Endothelial cell of umbilical vein (primary cell): ENCODE measurements around the gene TMEFF1. TPM values are rescaled to one million over a fixed set of nuclear protein-coding genes. Genes with fewer than 3 reads are reported as not detected.

ENCODE experiments used
- BruUV-seq: library from RNA; stranded (reverse); fragments of 400-500 nt; replicated peaks from 2 replicates; lab custom pipeline; 2021; lab: Mats Ljungman, UMichigan
- CTCF ChIA-PET: fragments of 300-600, 350-600 bp; sonication (Branson Sonifier 250); formaldehyde crosslinking; loops from one replicate; lab custom pipeline; 2021; ENCODE audit warnings: antibody characterized with exemption, inconsistent platforms; lab: Charles Lee
- POLR2A ChIA-PET: fragments of 300-600, 350-600 bp; sonication (Branson Sonifier 250); formaldehyde crosslinking; loops from one replicate; lab custom pipeline; 2021; ENCODE audit warnings: antibody characterized with exemption, inconsistent platforms; lab: Charles Lee
- DNase-seq: peaks from one replicate; pipeline ENCODE4 v3.0.0-alpha.2; 2011; ENCODE audit warnings: low read depth, low spot score
- FAIRE-seq: peaks from 2 replicates; lab custom pipeline; 2011; peaks lifted over from hg19 to GRCh38; lab: Jason Lieb, UNC
- H2AFZ ChIP-seq: 2 replicates; pipeline ENCODE4 v1.6.0; 2012; ENCODE audit warnings: low read depth, low read length, control low read depth, inconsistent platforms
- H3K27ac ChIP-seq: 2 replicates; pipeline ENCODE4 v1.5.1; 2011; ENCODE audit warnings: low read depth, mild to moderate bottlenecking, control low read depth, low read length, moderate library complexity; ENCODE audit not compliant: insufficient read depth
- H3K27me3 ChIP-seq, 2 experiments: 2 replicates each; pipeline versions ENCODE4 v1.6.0 to v1.6.1; 2011; ENCODE audit warnings: low read length in 2 of 2, mixed read lengths in 1 of 2; ENCODE audit not compliant: control insufficient read depth in 2 of 2, insufficient read depth in 2 of 2
- H3K36me3 ChIP-seq, 2 experiments: 2 replicates in 1 of 2; 3 replicates in 1 of 2; pipeline ENCODE4 v1.5.1; 2011; ENCODE audit warnings: low read length in 2 of 2, mild to moderate bottlenecking in 1 of 2, moderate library complexity in 1 of 2; ENCODE audit not compliant: control insufficient read depth in 2 of 2, insufficient read depth in 2 of 2; ENCODE audit errors: extremely low read depth in 1 of 2
- H3K4me1 ChIP-seq: 3 replicates; pipeline ENCODE4 v1.5.1; 2011; ENCODE audit warnings: mild to moderate bottlenecking, low read length; ENCODE audit not compliant: control insufficient read depth, insufficient read depth; ENCODE audit errors: extremely low read depth
- H3K4me2 ChIP-seq: 2 replicates; pipeline ENCODE4 v1.6.1; 2011; ENCODE audit warnings: low read length, control low read depth, mixed read lengths; ENCODE audit not compliant: insufficient read depth
- H3K4me3 ChIP-seq, 3 experiments: fragments of 200-600 bp in 1 of 3; sonication (generic), shearing (Covaris generic) in 1 of 3; replicated peaks in 1 of 3; 2 replicates each; pipeline ENCODE4 v1.5.1; 2011 to 2016; ENCODE audit warnings: control low read depth in 3 of 3, low read length in 3 of 3, mild to moderate bottlenecking in 2 of 3, inconsistent platforms in 1 of 3, low read depth in 1 of 3, moderate library complexity in 1 of 3; ENCODE audit not compliant: insufficient read depth in 1 of 3
- H3K79me2 ChIP-seq: 2 replicates; pipeline ENCODE4 v1.6.0; 2012; ENCODE audit warnings: low read length, inconsistent platforms; ENCODE audit not compliant: control insufficient read depth, insufficient read depth
- H3K9ac ChIP-seq: replicated peaks from 2 replicates; pipeline ENCODE3; 2011; ENCODE audit warnings: low read length, control low read depth; ENCODE audit not compliant: insufficient read depth; ENCODE audit errors: extremely low read depth
- H3K9me1 ChIP-seq: replicated peaks from 3 replicates; pipeline ENCODE4 v1.6.0; 2011; ENCODE audit warnings: mild to moderate bottlenecking, low read length; ENCODE audit not compliant: control insufficient read depth, insufficient read depth; ENCODE audit errors: extremely low read depth
- H3K9me3 ChIP-seq: replicated peaks from 2 replicates; pipeline ENCODE4 v1.5.1; 2012; ENCODE audit warnings: low read length, inconsistent platforms; ENCODE audit not compliant: control insufficient read depth, insufficient read depth
- H4K20me1 ChIP-seq: replicated peaks from 2 replicates; pipeline ENCODE3; 2011; ENCODE audit warnings: mild to moderate bottlenecking, low read length; ENCODE audit not compliant: control insufficient read depth, insufficient read depth; ENCODE audit errors: extremely low read depth
- GATA2 ChIP-seq: IDR thresholded peaks from 2 replicates; pipeline ENCODE4 v1.7.0; 2011; ENCODE audit warnings: low read depth, mild to moderate bottlenecking, moderate library complexity, mixed read lengths, low read length; ENCODE audit not compliant: insufficient read length, insufficient read depth
- JUN ChIP-seq: IDR thresholded peaks from 2 replicates; pipeline ENCODE4 v1.6.1; 2011; ENCODE audit warnings: borderline replicate concordance, low read depth; ENCODE audit not compliant: insufficient read length, insufficient read depth
- MYC ChIP-seq: IDR thresholded peaks from one replicate; pipeline ENCODE4 v1.6.1; 2011; ENCODE audit warnings: mild to moderate bottlenecking, low read depth, low read length
- POLR2A ChIP-seq: IDR thresholded peaks from 2 replicates; pipeline ENCODE4 v1.6.1; 2012; ENCODE audit warnings: low read depth, mild to moderate bottlenecking, control low read depth, low read length
- dilution Hi-C: fragments of 300-500 bp; cut with MboI; formaldehyde crosslinking; loops from one replicate; pipeline ENCODE4 v1.15.0; 2019; ENCODE audit warnings: low sequenced_read_pairs; ENCODE audit not compliant: extremely low pct_ligation_motif_present
- intact Hi-C: fragments of 100-400 bp; cut with micrococcal nuclease; formaldehyde crosslinking; loops from one replicate; pipeline ENCODE4 v1.10.0; 2022
- polyA plus RNA-seq, 4 experiments: library from polyadenylated mRNA; depleted of rRNA in 3 of 4; stranded (reverse) in 3 of 4; unstranded in 1 of 4; fragments of >200 nt; gene quantifications; 2 replicates each; pipeline versions ENCODE4 v1.2.1 to v1.2.3, GENCODE V29; 2011 to 2012; ENCODE audit warnings: missing spikeins in 1 of 4
- total RNA-seq: library from RNA; stranded (reverse); gene quantifications from 2 replicates; pipeline ENCODE4 v1.2.3, GENCODE V29; 2021
- TF ChIP-seq, protein P1 (sequence below), 2 donors: IDR thresholded peaks; 1 replicate in 1 of 2; 2 replicates in 1 of 2; pipeline ENCODE4 v1.5.1; 2011; ENCODE audit warnings: low read length in 2 of 2, mild to moderate bottlenecking in 2 of 2, moderate library complexity in 2 of 2, control low read depth in 1 of 2, inconsistent platforms in 1 of 2, low read depth in 1 of 2; ENCODE audit not compliant: insufficient read depth in 1 of 2; ENCODE audit errors: extremely low read depth in 1 of 2

TMEFF1 gene
- total and polyA plus RNA-seq, 2 donors (not counting 3 experiments of a cell fraction or from before 2014, with no cell fraction given): 3.0 to 14.6 TPM

DNA sequence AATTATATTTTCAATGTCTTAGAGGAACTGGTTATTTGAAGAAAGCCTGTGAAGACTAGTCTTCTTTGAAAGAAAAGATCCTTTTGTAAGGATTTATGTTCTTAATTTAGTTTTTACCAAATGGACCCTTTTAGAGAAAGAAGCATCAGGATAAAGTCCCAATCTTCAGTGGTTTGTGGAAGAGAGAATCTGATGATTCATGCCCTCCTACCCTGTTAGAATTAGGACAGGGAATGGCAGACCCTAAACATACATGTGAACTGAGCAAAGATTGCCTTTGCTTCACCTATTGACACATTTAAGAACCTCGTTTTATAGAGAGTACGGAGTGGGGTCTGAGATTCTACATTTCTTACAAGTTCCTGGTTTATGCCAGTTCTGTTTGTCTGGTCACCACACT lies 20.1 kb upstream of the TMEFF1 start:
- Histone ChIP-seq H3K9me3 (no peaks in the 10 kb centered on the region), H4K20me1 (no peaks in the 10 kb centered on the region), H3K4me3 (no peak overlapping the region), H3K9me1 (no peaks in the 10 kb centered on the region), H3K27me3 (no peaks in the 10 kb centered on the region), H3K27ac (no peak overlapping the region), H3K9ac (no peak overlapping the region), H2AFZ (no peak overlapping the region), H3K36me3 (peaks cover 5 to 11% of the 10 kb centered on the region in 2 experiments), H3K4me2 (no peak overlapping the region), H3K79me2 (peaks cover 22% of the 10 kb centered on the region), H3K4me1 (no peaks in the 10 kb centered on the region)
- dilution Hi-C loops: no loop called here
- ChIA-PET POLR2A (no interaction called here), CTCF (no interaction called here)
- intact Hi-C loops: no loop called here
- FAIRE-seq (no peak), DNase-seq (no peak)
- BruUV-seq: no TSS peak
- TF ChIP-seq, protein P1, sequence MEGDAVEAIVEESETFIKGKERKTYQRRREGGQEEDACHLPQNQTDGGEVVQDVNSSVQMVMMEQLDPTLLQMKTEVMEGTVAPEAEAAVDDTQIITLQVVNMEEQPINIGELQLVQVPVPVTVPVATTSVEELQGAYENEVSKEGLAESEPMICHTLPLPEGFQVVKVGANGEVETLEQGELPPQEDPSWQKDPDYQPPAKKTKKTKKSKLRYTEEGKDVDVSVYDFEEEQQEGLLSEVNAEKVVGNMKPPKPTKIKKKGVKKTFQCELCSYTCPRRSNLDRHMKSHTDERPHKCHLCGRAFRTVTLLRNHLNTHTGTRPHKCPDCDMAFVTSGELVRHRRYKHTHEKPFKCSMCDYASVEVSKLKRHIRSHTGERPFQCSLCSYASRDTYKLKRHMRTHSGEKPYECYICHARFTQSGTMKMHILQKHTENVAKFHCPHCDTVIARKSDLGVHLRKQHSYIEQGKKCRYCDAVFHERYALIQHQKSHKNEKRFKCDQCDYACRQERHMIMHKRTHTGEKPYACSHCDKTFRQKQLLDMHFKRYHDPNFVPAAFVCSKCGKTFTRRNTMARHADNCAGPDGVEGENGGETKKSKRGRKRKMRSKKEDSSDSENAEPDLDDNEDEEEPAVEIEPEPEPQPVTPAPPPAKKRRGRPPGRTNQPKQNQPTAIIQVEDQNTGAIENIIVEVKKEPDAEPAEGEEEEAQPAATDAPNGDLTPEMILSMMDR (IDR thresholded peaks at IDR 0.05; ENCODE audit: extremely low read depth in 1 of 2, insufficient read depth in 1 of 2, low read depth in 1 of 2, low read length in 2 of 2): no peak

DNA sequence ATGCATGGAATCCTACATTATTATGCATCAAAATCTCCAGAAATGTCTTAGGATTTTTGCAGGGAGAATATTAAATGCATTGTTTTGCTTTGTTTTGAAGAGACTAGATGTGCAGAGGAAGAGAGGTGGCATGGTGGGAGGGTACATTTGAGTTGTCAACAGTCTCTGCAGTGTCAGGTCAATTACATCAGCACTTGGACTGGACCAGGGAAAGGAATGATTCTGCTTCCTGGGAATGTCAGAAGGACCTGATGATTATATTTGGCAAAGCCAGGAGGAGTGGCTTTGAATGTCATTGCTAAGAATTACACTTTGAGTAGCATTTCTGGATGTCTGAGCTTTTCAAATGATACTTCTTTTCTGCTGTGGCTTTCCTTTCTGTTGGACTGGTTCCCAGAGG lies 17.5 kb upstream of the TMEFF1 start:
- no peak for TF ChIP-seq JUN
- TF ChIP-seq, protein P1 (IDR thresholded peaks at IDR 0.05; ENCODE audit: extremely low read depth in 1 of 2, insufficient read depth in 1 of 2, low read depth in 1 of 2, low read length in 2 of 2): no peak
- no peak for TF ChIP-seq POLR2A
- no peak for TF ChIP-seq GATA2
- no peak for TF ChIP-seq MYC
- no peak overlapping the region for H3K4me2 ChIP-seq
- no peaks in the 10 kb centered on the region for H4K20me1 ChIP-seq
- no TSS peak for BruUV-seq
- intact Hi-C loops: no loop called here
- no peak overlapping the region for H3K27ac ChIP-seq
- ChIA-PET CTCF (no interaction called here), POLR2A (no interaction called here)
- H3K9ac ChIP-seq: no peak overlapping the region
- peaks cover 2% of the 10 kb centered on the region for H3K79me2 ChIP-seq
- no peaks in the 10 kb centered on the region for H3K9me1 ChIP-seq
- H3K4me1 ChIP-seq: no peaks in the 10 kb centered on the region
- dilution Hi-C loops: no loop called here
- no peak overlapping the region for H3K4me3 ChIP-seq
- FAIRE-seq (peak; percentile 42), DNase-seq (peak; percentile 21)
- H3K27me3 ChIP-seq: no peaks in the 10 kb centered on the region
- H3K9me3 ChIP-seq: no peaks in the 10 kb centered on the region
- H2AFZ ChIP-seq: no peak overlapping the region
- peaks cover 3 to 11% of the 10 kb centered on the region in 2 experiments for H3K36me3 ChIP-seq
